GOT3 (cell line): ENCODE data around the gene ACLY.
A peak's percentile ranks its signal among the peaks of the same experiment; 100 is the strongest.

Source experiments
- DNase-seq: peaks from one replicate; lab custom pipeline; 2025; ENCODE audit warnings: mixed read lengths; lab: John Stamatoyannopoulos, UW

The ACLY gene

GRCh38 chr17:41918314-41919164 is at the start of gene ACLY:
Gene ACLY (minus strand): TSS chr17:41918951. CDS start chr17:41913873, 5,078 bp downstream.
- peak; percentile 85 for DNase-seq

GRCh38 chr17:41967921-41968578 is 49.3 kb upstream of the ACLY start:
- no peak for DNase-seq

DNA sequence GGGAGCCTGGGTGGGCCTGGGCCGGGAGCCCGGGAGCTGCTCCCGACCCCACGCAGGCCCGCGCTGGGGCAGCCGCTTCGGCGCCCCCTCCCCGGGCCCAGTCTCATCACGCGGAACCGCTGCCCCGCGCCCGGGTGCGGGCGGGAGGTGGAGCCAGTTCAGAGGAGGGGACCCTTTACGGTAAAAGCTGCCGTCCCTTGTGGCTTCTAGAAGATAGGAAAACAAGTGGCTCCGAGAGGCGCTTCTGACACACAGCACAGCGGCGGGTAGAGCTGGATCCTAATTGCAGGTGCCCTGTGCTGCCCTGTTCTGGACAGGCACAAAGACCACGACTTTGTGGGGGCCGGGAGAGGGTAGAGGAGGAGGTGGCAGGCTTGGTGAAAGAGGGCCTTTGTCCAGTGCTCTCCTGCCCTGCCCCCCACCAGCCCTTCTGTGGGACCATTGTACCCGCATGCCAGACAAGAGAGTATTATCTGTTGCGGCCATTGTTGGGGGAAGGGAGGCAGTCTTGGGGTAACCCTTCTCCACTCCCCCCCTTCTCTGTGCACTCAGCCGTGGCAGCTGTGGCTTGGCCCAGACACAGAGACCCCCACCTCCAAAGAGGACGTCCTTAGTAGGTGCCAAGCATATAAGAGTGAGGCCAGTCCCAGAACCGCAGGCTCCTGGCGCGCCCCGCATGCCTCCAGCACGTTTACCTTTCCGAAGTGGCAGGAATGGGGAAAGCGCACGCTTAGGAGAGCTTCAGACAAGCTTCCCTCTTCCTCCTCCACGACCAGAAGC is 48.6 kb upstream of the ACLY start:
- no peak for DNase-seq

DNA sequence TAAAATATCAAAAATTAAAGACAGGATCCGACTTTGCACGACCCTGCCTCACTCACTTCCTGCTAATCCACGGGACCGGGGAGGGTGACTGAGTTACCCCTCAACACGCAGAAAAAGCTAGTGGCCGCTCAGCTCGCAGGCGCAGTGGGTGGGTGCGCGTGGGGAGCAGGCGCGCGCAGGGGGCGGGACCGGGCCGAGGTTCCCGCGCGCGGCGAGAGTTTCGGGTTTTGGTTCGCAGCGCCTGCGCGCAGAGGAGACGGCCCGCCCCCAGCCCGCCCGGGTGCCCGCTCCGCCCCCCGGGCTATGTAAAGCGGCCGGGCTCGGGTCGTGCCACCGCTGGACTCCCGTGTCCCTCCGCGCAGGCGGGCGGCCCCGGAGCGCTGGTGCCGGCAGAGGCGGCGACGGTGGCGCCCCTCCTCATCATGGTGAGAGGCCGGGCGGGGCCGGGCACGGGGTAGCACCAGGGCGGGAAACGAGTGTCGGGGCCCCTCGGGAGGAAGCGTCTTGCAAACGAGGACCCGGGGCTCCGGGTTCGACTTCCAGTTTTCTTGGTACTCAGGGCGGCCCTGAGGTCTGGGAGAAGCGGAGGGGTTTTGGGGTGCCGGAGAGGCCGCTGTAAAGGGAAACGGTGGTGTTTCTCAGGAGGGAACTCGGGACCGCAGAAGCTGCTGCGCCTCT is 47.9 kb upstream of the ACLY start, which contains the start of gene CNP:
CNP (plus strand) TSS at position 333 of the 678 bp plus-strand sequence; CDS start at position 423, 90 bp downstream.
- peak; percentile 81 for DNase-seq

- DNase-seq: no peak
These were observed 47.1 kb upstream of the ACLY start for GRCh38 chr17:41965694-41966462.

GRCh38 chr17:41962768-41963434 is 44.1 kb upstream of the ACLY start:
- no peak for DNase-seq

- no peak for DNase-seq
These were observed 43.4 kb upstream of the ACLY start for GRCh38 chr17:41962111-41962510.

- no peak for DNase-seq
These were observed 40.8 kb upstream of the ACLY start for GRCh38 chr17:41959336-41960095.

DNA sequence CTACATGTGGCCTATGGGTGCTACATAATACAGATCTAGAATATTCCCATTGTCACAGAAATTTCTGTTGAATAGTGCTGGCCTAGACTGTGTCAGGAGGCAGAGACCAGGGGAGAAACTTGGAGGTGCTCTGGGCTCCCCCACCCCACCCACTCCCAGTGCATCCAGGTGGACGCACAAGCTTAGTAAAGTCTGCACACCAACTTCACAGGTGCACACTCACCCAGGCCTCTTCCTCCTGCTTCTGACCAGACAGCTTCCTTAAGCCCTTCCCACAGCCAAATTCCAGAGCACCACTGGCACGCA is 40.2 kb upstream of the ACLY start:
- DNase-seq: no peak

DNA sequence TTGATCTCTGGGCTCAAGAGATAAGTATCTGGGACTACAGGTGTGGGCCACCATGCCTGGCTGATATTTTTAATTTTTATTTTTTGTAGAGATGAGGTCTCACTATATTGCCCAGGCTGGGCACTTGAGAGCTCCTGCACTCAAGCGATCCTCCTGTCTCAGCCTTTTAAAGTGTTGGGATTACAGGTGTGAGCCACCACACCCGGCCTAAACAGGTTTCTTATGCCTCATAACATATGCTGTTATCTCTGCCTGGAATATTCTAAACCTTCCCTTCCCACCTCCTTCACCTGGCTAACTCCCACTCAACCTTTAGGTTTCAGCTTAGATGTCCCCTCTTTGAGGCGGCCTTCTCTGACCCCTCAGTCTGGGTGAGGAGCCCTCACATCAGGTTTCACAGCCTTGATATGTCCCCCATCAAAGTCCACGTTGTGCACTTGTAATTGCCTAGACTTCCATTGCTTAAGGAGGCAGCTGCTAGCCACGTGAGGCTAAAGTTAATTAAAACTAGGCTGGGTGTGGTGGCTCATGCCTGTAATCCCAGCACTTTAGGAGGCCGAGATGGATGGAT is 39.2 kb upstream of the ACLY start:
- DNase-seq: no peak

GRCh38 chr17:41957031-41957868 is 38.5 kb upstream of the ACLY start:
- DNase-seq: no peak

GRCh38 chr17:41956522-41956921 is 37.8 kb upstream of the ACLY start:
- no peak for DNase-seq

- no peak for DNase-seq
These were observed 30.2 kb upstream of the ACLY start for GRCh38 chr17:41948762-41949460.

DNA sequence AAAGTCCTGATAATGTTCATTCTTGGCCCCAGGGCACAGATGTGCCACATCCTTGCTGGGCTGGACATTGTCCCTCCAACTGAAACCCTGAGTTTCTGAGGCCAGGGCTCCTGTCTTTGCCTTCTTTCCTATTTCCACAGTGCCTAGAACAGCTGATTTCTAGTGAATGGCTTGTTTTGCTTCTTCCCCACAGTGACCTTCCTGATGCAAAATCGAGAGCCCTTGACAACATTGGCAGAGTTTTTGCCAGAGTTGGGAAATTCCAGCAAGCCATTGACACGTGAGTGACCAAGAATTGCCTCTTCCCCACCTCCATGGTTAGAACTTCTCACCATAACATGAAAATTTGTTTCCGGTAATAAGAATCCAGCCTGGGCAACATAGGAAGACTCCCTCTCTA is 26.2 kb upstream of the ACLY start:
- DNase-seq: no peak

GRCh38 chr17:41943492-41943891 is 24.7 kb upstream of the ACLY start:
- DNase-seq: no peak

GRCh38 chr17:41942626-41943373 is 24.0 kb upstream of the ACLY start:
- no peak for DNase-seq

DNA sequence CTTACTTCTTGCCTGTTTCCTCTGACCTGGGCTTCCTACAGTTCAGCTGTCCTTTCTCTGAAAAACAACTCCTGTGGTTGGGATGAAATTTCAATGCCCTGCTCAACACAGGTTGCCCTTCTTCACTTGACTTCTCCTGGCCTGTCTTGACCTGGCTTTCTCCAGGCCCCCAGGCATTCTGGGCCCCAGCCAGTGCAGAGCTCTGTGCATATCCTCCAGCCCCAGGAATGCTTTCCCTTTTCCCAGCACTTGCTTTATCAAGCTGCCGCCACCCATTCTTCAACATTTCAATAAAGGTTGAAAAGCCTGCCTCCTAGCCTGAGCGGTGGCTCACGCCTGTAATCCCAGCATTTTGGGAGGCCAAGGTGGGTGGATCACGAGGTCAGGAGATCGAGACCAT is 22.4 kb upstream of the ACLY start:
- no peak for DNase-seq
